GM10266 (cell line): ENCODE results near the gene CCSER1.
"Not testable (repeated sequence)": the region's sequence is repeated elsewhere in the genome, so short reads cannot be mapped to it uniquely, and the experiment has no call there.

Source experiments
- DNase-seq: peaks from one replicate; pipeline ENCODE4 v3.0.0; 2012; ENCODE audit errors: extremely low spot score
- TF ChIP-seq, protein P1 (sequence below): IDR thresholded peaks from 2 replicates; pipeline ENCODE4 v1.5.1; 2012; ENCODE audit warnings: mild to moderate bottlenecking, low read depth; ENCODE audit not compliant: control insufficient read depth, insufficient read depth; ENCODE audit errors: missing control alignments

Gene CCSER1

DNA sequence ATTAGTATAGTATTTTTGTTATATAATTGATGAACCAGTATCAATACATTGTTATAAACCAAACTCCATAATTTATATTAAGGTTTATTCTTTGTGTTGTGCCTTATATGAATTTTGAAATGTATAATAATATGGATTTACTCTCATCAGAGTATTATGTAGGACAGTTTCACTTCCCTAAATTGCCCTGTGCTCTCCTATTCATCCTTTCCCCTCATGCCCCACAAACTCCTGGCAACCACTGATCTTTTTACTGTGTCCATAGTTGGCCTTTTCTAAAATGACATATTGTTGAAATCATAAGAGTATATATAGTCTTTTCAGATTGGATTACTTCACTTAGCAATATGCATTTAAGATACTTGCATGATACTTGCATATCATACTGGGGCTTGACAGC, 1218.4 kb downstream of the CCSER1 start:
- DNase-seq: no peak

DNA sequence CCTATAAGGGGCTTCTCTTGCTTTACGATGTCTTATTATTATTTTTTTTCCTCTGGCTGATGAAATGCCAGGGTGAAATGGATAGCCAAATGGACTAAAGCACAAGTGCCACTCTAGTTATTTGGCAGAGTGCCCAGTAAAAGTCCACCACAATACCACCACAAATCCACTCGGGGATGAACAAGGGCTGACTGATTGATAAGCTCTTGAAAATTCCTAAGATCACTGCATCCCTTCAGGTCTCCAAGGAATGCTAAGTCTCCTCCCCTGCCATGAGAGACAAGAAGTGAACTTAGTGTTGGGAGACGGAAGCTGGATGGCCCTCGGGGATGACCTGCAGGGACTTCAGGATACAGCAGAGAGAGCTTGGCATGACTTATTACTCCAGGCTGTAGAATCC, 1229.3 kb downstream of the CCSER1 start:
- not testable (repeated sequence) for DNase-seq

More for the DNA sequence above, 1218.4 kb downstream of the CCSER1 start:
- TF ChIP-seq, protein P1, sequence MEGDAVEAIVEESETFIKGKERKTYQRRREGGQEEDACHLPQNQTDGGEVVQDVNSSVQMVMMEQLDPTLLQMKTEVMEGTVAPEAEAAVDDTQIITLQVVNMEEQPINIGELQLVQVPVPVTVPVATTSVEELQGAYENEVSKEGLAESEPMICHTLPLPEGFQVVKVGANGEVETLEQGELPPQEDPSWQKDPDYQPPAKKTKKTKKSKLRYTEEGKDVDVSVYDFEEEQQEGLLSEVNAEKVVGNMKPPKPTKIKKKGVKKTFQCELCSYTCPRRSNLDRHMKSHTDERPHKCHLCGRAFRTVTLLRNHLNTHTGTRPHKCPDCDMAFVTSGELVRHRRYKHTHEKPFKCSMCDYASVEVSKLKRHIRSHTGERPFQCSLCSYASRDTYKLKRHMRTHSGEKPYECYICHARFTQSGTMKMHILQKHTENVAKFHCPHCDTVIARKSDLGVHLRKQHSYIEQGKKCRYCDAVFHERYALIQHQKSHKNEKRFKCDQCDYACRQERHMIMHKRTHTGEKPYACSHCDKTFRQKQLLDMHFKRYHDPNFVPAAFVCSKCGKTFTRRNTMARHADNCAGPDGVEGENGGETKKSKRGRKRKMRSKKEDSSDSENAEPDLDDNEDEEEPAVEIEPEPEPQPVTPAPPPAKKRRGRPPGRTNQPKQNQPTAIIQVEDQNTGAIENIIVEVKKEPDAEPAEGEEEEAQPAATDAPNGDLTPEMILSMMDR: no peak

DNA sequence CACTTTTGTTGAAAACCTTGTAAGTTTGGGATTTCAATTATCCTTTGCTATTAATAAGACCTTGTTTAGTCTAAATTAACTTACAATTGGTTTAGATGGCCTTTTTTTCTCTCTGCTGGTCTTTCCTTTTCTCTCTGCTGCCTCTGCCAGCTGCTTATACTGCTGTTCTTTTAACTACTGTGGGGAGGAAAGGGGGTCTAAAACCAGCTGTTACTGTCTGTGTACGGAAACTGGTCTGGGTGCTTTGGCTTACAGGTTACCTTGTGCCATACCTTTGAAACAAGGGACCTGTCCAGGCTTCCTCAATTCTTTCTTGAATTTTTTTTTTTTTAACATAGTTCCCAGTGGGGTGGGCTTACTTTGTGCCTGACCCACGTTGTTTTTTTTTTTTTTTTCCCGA, 1230.8 kb downstream of the CCSER1 start:
- DNase-seq: not testable (repeated sequence)

DNA sequence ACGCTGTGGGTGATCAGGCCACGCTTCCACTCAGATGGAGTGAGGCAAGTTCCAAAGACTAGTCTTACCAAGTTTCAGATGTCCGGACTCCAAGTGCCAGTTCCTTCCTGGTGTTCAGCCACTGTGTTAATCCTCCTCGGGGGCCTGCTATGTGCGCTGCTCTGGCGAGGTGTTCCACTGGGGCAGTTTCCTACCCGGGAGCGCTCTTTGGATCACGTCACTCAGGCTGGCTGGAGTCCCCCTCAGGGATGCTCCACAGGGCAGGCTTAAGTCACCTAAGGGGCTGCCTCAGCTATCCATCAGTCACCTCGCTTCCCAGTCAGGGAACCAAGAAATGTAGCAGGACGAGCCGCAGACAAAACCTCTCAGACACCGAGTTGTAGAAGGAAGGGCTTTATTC, 1231.4 kb downstream of the CCSER1 start:
- DNase-seq: not testable (repeated sequence)

DNA sequence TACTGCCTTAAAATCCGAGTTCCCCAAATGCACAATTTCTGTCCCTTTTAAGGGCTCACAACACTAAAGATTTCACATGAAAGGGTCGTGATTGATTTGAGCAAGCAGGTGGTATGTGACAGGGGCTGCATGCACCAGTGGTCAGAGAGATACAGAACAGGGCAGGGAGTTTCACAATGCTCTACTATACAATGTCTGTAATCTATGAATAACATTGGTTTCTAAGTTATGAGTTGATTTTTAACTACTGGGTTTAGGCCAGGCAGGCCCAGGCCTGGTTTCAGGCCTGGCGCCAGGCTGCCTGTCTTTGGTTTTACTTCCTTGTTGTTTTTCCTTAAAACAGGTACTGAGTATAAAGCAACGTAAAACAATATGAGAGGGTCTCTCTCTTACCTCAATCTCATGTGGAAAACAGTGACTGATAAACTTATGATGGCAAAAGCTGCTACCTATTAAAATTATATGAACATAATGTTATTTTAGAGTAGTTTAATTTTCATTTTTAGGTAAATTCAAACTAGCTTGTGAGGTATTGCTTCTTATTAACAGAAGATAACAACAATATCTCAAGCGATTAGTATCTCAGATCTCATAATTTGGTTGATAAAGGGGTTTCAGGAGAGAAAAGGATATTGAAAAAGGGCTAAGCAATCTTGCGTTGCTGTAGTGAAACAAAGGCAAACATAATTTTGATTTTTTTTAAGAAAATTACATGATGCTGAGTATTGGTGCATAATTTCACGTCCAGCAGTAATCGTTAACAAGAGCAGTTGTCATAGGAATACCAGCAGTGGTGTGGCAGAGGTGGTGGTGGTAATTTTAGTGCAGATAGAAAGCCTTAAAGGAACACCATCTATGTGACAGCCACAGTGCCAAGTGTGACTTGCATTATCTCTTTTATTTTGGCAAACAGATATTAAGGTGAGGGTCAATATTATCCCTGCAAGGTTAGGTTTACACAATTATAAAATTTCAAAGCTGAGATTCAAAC, 1232.1 kb downstream of the CCSER1 start:
- TF ChIP-seq, protein P1: no peak
- DNase-seq: no peak

DNA sequence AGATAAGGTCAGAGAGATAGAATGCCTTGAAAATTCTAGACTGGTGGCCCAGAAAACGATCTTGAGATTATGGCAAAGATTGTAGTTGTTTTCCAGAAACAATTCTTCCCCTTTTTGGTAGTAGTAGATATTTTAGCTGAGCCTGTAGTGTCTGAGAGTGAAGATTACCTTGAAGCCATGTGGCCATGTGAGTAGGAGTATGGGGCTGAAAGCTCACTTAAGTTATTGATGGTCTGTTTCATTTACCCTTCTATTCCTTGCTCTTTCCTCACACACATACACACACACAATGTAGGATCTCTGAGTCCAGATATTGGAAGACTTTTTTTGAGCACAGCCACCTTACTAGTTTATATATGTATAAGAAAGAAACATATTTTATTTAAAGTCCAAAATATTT, 1234.9 kb downstream of the CCSER1 start:
- TF ChIP-seq, protein P1: no peak
- DNase-seq: no peak

DNA sequence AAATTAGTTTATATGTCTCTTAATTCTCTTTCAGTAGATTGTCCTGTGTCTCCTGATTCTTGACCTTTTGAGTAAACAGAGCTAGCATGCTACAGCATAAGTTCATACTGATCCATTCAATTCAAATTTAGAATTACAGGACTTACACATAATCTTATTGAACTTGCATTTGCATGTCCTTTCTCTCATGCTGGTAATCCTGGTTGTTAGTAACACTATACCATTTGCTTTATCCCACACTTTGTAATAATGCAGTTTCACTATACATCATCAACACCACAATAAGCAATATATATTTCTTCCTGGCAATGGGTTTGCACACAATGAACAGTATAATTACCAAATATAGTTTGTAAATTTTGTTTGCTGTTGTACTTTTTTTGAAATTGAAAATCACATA, 1239.4 kb downstream of the CCSER1 start:
- no peak for DNase-seq
- TF ChIP-seq, protein P1: no peak

DNA sequence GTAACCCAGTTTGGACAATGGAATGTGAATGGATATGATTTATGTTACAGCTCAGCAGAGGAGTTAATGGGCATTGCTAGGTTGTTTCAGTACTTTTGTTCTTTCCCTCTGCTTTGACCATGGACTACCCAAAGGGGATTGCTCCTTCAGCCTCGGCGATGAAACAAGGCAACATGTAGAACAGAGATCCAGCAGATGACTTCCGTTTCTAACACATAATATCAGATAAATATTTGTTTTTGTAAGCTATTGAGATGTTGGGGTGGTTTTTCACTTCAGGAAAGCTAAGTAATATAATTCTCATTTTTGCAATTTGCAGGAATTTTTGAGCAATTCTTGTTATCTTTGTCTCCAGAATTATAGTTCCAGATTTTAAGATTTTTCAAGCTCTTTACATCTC, 1241.9 kb downstream of the CCSER1 start:
- TF ChIP-seq, protein P1: no peak
- no peak for DNase-seq

DNA sequence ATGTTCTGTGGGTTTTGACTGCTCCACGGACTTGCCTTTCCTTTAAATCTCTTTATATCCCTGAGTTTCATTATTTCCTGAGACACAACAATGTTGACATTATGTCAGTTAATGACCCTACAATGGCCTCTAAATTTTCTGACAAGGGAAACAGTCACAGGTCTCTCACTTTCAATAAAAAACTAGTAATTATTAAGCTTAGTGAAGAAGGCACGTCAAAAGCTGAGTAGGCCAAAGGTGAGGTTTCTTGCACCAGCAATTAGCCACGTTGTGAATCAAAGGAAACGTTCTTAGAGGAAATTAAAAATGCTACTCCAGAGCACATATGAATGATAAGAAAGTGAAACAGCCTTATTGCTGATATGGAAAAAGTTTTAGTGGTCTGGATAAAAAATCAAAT, 1246.4 kb downstream of the CCSER1 start:
- TF ChIP-seq, protein P1: no peak
- no peak for DNase-seq

DNA sequence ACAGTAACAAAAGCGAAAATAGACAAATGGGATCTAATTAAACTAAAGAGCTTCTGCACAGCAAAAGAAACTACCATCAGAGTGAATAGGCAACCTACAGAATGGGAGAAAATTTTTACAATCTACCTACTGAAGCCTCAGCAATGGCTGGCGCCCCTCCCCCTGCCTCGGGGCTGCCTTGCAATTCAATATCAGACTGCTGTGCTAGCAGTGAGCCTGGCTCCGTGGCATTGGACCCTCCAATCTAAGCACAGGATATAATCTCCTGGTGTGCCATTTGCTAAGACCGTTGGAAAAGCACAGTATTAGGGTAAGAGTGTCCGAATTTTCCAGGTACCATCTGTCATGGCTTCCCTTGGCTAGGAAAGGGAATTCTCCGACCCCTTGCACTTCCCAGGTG, 1278.2 kb downstream of the CCSER1 start:
- DNase-seq: not testable (repeated sequence)
